PFSK-1 (cell line): Measurements from ENCODE around the gene PRSS38.

Source experiments
- POLR2AphosphoS5 ChIP-seq: IDR thresholded peaks from 2 replicates; pipeline ENCODE4 v1.6.1; 2012; ENCODE audit warnings: low read depth, mild to moderate bottlenecking, control low read depth, low read length, moderate library complexity
- TAF1 ChIP-seq: IDR thresholded peaks from 2 replicates; pipeline ENCODE4 v1.6.1; 2012; ENCODE audit warnings: low read length, control low read depth, borderline replicate concordance; ENCODE audit not compliant: insufficient read depth
- TF ChIP-seq, protein P1 (sequence below), 2 experiments: IDR thresholded peaks; 2 replicates each; pipeline versions ENCODE4 v1.6.1 to v1.8.0; 2011 to 2012; ENCODE audit warnings: low read depth in 2 of 2, low read length in 2 of 2, control low read depth in 1 of 2, inconsistent platforms in 1 of 2, mild to moderate bottlenecking in 1 of 2, moderate library complexity in 1 of 2; ENCODE audit not compliant: insufficient read depth in 1 of 2

DNA sequence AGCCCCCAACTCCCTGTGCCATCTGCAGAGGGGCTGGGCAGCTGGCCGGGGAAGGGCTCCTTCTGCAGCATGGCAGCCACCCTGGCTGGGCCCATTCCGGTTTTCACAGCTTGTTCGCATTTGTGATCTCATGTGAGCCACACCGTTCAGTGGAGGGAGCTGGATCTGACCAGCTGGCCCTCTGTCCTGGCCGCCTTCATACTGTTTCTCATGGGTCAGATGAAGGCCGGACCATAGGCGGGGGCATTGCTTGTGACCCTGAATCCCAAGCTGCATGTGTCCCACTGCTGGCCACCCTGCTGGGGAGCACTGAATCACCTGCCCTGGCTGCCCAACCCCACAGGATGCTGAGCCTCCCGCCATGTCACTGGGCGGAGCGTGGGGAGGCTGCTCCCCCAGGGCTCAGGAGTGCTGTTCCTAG lies 36.4 kb upstream of the PRSS38 start:
- TF ChIP-seq, protein P1, sequence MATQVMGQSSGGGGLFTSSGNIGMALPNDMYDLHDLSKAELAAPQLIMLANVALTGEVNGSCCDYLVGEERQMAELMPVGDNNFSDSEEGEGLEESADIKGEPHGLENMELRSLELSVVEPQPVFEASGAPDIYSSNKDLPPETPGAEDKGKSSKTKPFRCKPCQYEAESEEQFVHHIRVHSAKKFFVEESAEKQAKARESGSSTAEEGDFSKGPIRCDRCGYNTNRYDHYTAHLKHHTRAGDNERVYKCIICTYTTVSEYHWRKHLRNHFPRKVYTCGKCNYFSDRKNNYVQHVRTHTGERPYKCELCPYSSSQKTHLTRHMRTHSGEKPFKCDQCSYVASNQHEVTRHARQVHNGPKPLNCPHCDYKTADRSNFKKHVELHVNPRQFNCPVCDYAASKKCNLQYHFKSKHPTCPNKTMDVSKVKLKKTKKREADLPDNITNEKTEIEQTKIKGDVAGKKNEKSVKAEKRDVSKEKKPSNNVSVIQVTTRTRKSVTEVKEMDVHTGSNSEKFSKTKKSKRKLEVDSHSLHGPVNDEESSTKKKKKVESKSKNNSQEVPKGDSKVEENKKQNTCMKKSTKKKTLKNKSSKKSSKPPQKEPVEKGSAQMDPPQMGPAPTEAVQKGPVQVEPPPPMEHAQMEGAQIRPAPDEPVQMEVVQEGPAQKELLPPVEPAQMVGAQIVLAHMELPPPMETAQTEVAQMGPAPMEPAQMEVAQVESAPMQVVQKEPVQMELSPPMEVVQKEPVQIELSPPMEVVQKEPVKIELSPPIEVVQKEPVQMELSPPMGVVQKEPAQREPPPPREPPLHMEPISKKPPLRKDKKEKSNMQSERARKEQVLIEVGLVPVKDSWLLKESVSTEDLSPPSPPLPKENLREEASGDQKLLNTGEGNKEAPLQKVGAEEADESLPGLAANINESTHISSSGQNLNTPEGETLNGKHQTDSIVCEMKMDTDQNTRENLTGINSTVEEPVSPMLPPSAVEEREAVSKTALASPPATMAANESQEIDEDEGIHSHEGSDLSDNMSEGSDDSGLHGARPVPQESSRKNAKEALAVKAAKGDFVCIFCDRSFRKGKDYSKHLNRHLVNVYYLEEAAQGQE (IDR thresholded peaks at IDR 0.05; ENCODE audit: insufficient read depth in 1 of 2, low read depth in 2 of 2, low read length in 2 of 2) = no peak
- TF ChIP-seq TAF1 (no peak), POLR2AphosphoS5 (no peak)
